HG03095 (cell line): Measurements from ENCODE around the gene HSPB6.
"Not testable (repeated sequence)": the region's sequence is repeated elsewhere in the genome, so short reads cannot be mapped to it uniquely, and the experiment has no call there.

Source experiments
- ATAC-seq: cut with Tn5 transposase; IDR thresholded peaks from one replicate; pipeline ENCODE4 v1.9.1; 2021; ENCODE audit warnings: moderate library complexity; ENCODE audit not compliant: unreplicated experiment

Gene HSPB6

GRCh38 chr19:35732540-35733179 is 24.2 kb downstream of the HSPB6 start:
- no peak for ATAC-seq

GRCh38 chr19:35731779-35732405 is 24.9 kb downstream of the HSPB6 start:
- ATAC-seq, result no peak

GRCh38 chr19:35731353-35731752 is 25.5 kb downstream of the HSPB6 start:
- ATAC-seq, result no peak

- no peak for ATAC-seq
Measured at GRCh38 chr19:35730326-35730725, 26.5 kb downstream of the HSPB6 start.

GRCh38 chr19:35729763-35730162 is 27.1 kb downstream of the HSPB6 start:
- ATAC-seq, result no peak

- ATAC-seq, result no peak
Measured at GRCh38 chr19:35729021-35729420, 27.8 kb downstream of the HSPB6 start.

GRCh38 chr19:35727956-35728706 is 28.7 kb downstream of the HSPB6 start:
- no peak for ATAC-seq

- no peak for ATAC-seq
Measured at GRCh38 chr19:35727053-35727955, 29.5 kb downstream of the HSPB6 start.

- ATAC-seq, result no peak
Measured at GRCh38 chr19:35725216-35725861, 31.5 kb downstream of the HSPB6 start.

- no peak for ATAC-seq
Measured at GRCh38 chr19:35724560-35724959, 32.3 kb downstream of the HSPB6 start.

GRCh38 chr19:35724132-35724531 is 32.7 kb downstream of the HSPB6 start:
- not testable (repeated sequence) for ATAC-seq

GRCh38 chr19:35723671-35724070 is 33.2 kb downstream of the HSPB6 start:
- ATAC-seq, result no peak

- no peak for ATAC-seq
Measured at GRCh38 chr19:35722897-35723296, 33.9 kb downstream of the HSPB6 start.

- ATAC-seq, result no peak
Measured at GRCh38 chr19:35722461-35722860, 34.4 kb downstream of the HSPB6 start.

- no peak for ATAC-seq
Measured at GRCh38 chr19:35721374-35721773, 35.5 kb downstream of the HSPB6 start.

GRCh38 chr19:35720648-35721047 is 36.2 kb downstream of the HSPB6 start:
- ATAC-seq, result no peak

- no peak for ATAC-seq
Measured at GRCh38 chr19:35720163-35720524, 36.7 kb downstream of the HSPB6 start.

GRCh38 chr19:35719402-35720162 is 37.2 kb downstream of the HSPB6 start:
- ATAC-seq, result no peak

GRCh38 chr19:35718345-35719041 is 38.3 kb downstream of the HSPB6 start:
- ATAC-seq, result no peak
